ENCODE data around the gene SLC19A1. TPM values are rescaled to one million over a fixed set of nuclear protein-coding genes. Genes with fewer than 3 reads are reported as not detected.

SLC19A1 gene
- total RNA-seq, 1 donor from 2014 or later, result 53.3 TPM

GRCh38 chr21:45465611-45466329 is 76.5 kb downstream of the SLC19A1 start:
- TF ChIP-seq, protein P1, sequence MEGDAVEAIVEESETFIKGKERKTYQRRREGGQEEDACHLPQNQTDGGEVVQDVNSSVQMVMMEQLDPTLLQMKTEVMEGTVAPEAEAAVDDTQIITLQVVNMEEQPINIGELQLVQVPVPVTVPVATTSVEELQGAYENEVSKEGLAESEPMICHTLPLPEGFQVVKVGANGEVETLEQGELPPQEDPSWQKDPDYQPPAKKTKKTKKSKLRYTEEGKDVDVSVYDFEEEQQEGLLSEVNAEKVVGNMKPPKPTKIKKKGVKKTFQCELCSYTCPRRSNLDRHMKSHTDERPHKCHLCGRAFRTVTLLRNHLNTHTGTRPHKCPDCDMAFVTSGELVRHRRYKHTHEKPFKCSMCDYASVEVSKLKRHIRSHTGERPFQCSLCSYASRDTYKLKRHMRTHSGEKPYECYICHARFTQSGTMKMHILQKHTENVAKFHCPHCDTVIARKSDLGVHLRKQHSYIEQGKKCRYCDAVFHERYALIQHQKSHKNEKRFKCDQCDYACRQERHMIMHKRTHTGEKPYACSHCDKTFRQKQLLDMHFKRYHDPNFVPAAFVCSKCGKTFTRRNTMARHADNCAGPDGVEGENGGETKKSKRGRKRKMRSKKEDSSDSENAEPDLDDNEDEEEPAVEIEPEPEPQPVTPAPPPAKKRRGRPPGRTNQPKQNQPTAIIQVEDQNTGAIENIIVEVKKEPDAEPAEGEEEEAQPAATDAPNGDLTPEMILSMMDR (IDR thresholded peaks at IDR 0.05; ENCODE audit: partially characterized antibody, unreplicated experiment), result no peak
- Mint-ChIP-seq H3K27me3 (ENCODE audit: unreplicated experiment) (peaks cover 9% of the 10 kb centered on the region), H3K4me3 (ENCODE audit: unreplicated experiment) (no peak overlapping the region), H3K27ac (ENCODE audit: unreplicated experiment) (no peak overlapping the region), H3K36me3 (ENCODE audit: unreplicated experiment) (peaks cover 22% of the 10 kb centered on the region), H3K9me3 (ENCODE audit: unreplicated experiment) (peaks cover 15% of the 10 kb centered on the region), H3K4me1 (ENCODE audit: low read depth, unreplicated experiment) (peaks cover 10% of the 10 kb centered on the region)
- peak; percentile 20 for DNase-seq

DNA sequence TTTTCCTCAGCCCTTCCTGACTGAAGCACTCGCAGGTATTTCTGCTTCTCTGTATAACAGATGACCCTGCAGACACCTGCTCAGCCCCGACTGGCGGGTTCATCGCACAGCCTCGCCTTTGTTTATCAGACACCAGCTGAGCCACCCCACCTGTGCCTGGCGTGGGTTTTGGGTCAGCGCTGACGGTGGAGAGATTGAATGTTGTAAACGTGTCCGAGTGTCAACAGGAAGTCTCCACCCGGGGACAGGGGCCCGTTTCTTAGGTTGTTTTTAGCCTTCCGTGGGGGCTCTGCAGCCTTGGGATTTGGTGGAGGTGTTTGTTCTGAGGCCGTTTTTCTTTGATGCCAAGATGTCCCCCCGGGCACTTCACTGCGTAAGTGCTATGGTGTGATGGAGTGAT is 77.1 kb downstream of the SLC19A1 start:
- no peak overlapping the region for H3K27ac Mint-ChIP-seq (ENCODE audit: unreplicated experiment)
- H3K9me3 Mint-ChIP-seq (ENCODE audit: unreplicated experiment), result peaks cover 17% of the 10 kb centered on the region
- DNase-seq, result peak; percentile 12
- peaks cover 26% of the 10 kb centered on the region for H3K36me3 Mint-ChIP-seq (ENCODE audit: unreplicated experiment)
- TF ChIP-seq, protein P1 (IDR thresholded peaks at IDR 0.05; ENCODE audit: partially characterized antibody, unreplicated experiment), result no peak
- H3K27me3 Mint-ChIP-seq (ENCODE audit: unreplicated experiment), result peaks cover 9% of the 10 kb centered on the region
- H3K4me1 Mint-ChIP-seq (ENCODE audit: low read depth, unreplicated experiment), result peaks cover 9% of the 10 kb centered on the region
- H3K4me3 Mint-ChIP-seq (ENCODE audit: unreplicated experiment), result peak overlapping the region; percentile 20

DNA sequence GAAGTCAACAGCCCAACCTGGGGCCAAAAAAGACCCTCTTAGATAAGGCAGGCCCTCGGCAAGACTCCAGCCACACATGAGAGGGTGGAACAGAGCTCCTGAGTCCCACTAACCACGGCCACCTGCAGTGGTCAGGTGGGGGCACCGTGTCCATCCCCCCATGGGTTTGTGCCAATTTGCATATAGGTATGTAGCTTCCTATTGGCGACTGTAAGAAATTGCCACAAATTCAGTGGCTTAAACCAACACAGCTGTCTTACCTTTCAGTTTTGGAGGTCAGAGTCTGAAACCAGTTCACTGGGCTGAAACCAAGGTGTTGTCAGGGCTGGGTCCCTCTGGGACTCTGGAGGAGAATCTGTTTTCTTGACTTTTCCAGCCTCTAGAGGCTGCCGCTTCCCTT is 77.9 kb downstream of the SLC19A1 start:
- Mint-ChIP-seq H3K36me3 (ENCODE audit: unreplicated experiment) (peaks cover 26% of the 10 kb centered on the region), H3K27me3 (ENCODE audit: unreplicated experiment) (peaks cover 10% of the 10 kb centered on the region), H3K9me3 (ENCODE audit: unreplicated experiment) (peaks cover 18% of the 10 kb centered on the region), H3K4me3 (ENCODE audit: unreplicated experiment) (no peak overlapping the region), H3K27ac (ENCODE audit: unreplicated experiment) (no peak overlapping the region), H3K4me1 (ENCODE audit: low read depth, unreplicated experiment) (peaks cover 6% of the 10 kb centered on the region)
- TF ChIP-seq, protein P1 (IDR thresholded peaks at IDR 0.05; ENCODE audit: partially characterized antibody, unreplicated experiment), result no peak
- no peak for DNase-seq

DNA sequence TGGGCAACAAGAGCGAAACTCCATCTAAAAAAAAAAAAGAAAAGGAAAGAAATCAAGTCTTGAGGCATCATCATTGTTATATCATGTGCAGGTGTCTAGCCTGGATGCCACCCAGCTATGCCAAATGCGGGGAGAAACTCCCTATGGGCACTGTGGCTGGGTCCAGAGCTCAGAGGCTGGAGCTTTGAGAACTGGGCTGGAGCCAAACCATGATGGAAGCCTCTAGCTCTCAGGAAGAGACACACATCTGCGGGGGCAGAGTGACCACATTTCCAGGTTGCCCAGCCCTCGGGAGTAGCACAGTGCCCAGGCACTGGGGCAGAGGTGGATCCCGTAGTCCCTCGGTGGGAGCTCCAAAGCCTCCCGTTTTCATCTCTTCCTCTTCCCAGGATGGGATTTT is 78.4 kb downstream of the SLC19A1 start:
- Mint-ChIP-seq H3K27ac (ENCODE audit: unreplicated experiment) (no peak overlapping the region), H3K36me3 (ENCODE audit: unreplicated experiment) (peaks cover 26% of the 10 kb centered on the region), H3K4me1 (ENCODE audit: low read depth, unreplicated experiment) (peaks cover 6% of the 10 kb centered on the region), H3K9me3 (ENCODE audit: unreplicated experiment) (peaks cover 18% of the 10 kb centered on the region), H3K27me3 (ENCODE audit: unreplicated experiment) (peaks cover 10% of the 10 kb centered on the region), H3K4me3 (ENCODE audit: unreplicated experiment) (no peak overlapping the region)
- TF ChIP-seq, protein P1 (IDR thresholded peaks at IDR 0.05; ENCODE audit: partially characterized antibody, unreplicated experiment), result no peak
- DNase-seq, result no peak

- Mint-ChIP-seq H3K4me3 (ENCODE audit: unreplicated experiment) (no peak overlapping the region), H3K27me3 (ENCODE audit: unreplicated experiment) (peaks cover 10% of the 10 kb centered on the region), H3K4me1 (ENCODE audit: low read depth, unreplicated experiment) (peaks cover 6% of the 10 kb centered on the region), H3K36me3 (ENCODE audit: unreplicated experiment) (peaks cover 26% of the 10 kb centered on the region), H3K27ac (ENCODE audit: unreplicated experiment) (no peak overlapping the region), H3K9me3 (ENCODE audit: unreplicated experiment) (peaks cover 18% of the 10 kb centered on the region)
- DNase-seq, result no peak
- TF ChIP-seq, protein P1 (IDR thresholded peaks at IDR 0.05; ENCODE audit: partially characterized antibody, unreplicated experiment), result no peak
Measured at GRCh38 chr21:45461806-45462341, 80.4 kb downstream of the SLC19A1 start.
